Measurements from ENCODE around the gene SCAPER. TPM values are rescaled to one million over a fixed set of nuclear protein-coding genes. Genes with fewer than 3 reads are reported as not detected.

Gene SCAPER
- polyA plus RNA-seq, 4 donors, result 8.1 to 25.9 (median 14.0) TPM

GRCh38 chr15:76773234-76773633, 131.9 kb downstream of the SCAPER start:
- FAIRE-seq, result no peak
- 86 to 97% (median 94%) methylated on average over 1 of the region's 1 CpG for WGBS, 3 donors

GRCh38 chr15:76772776-76773175, 132.4 kb downstream of the SCAPER start:
- Histone ChIP-seq H3K9me3 (ENCODE audit: control insufficient read depth in 2 of 2, insufficient read depth in 1 of 2, low read depth in 1 of 2, low read length in 1 of 2) (peaks cover 0 to 11% of the 10 kb centered on the region in 2 donors), H3K4me3 (ENCODE audit: low read depth in 1 of 3, low read length in 3 of 3) (no peak overlapping the region), H3K27me3 (ENCODE audit: control insufficient read depth in 3 of 3, insufficient read depth in 3 of 3, low read length in 3 of 3) (no peaks in the 10 kb centered on the region), H3K4me1 (ENCODE audit: control insufficient read depth in 3 of 3, insufficient read depth in 2 of 3, low read depth in 1 of 3, low read length in 2 of 3) (no peaks in the 10 kb centered on the region), H3K27ac (ENCODE audit: low read depth in 1 of 3, low read length in 2 of 3) (no peak overlapping the region), H3K36me3 (ENCODE audit: control insufficient read depth in 3 of 3, insufficient read depth in 2 of 3, low read depth in 1 of 3, low read length in 3 of 3) (peaks cover 0 to 3% (median 2%) of the 10 kb centered on the region in 3 donors)
- FAIRE-seq (no peak), DNase-seq (no peak)
- 71 to 80% (median 75%) methylated on average over 1 of the region's 1 CpG for WGBS, 3 donors

More at GRCh38 chr15:76773234-76773633, 131.9 kb downstream of the SCAPER start:
- H3K27me3 ChIP-seq (ENCODE audit: control insufficient read depth in 3 of 3, insufficient read depth in 3 of 3, low read length in 3 of 3), result no peaks in the 10 kb centered on the region
- DNase-seq, result no peak
- H3K9me3 ChIP-seq (ENCODE audit: control insufficient read depth in 2 of 2, insufficient read depth in 1 of 2, low read depth in 1 of 2, low read length in 1 of 2), result peaks cover 0 to 11% of the 10 kb centered on the region in 2 donors
- no peaks in the 10 kb centered on the region for H3K4me1 ChIP-seq (ENCODE audit: control insufficient read depth in 3 of 3, insufficient read depth in 2 of 3, low read depth in 1 of 3, low read length in 2 of 3)
- peaks cover 0 to 3% (median 2%) of the 10 kb centered on the region in 3 donors for H3K36me3 ChIP-seq (ENCODE audit: control insufficient read depth in 3 of 3, insufficient read depth in 2 of 3, low read depth in 1 of 3, low read length in 3 of 3)
- no peak overlapping the region for H3K4me3 ChIP-seq (ENCODE audit: low read depth in 1 of 3, low read length in 3 of 3)
- no peak overlapping the region for H3K27ac ChIP-seq (ENCODE audit: low read depth in 1 of 3, low read length in 2 of 3)

GRCh38 chr15:76764004-76764403, 141.1 kb downstream of the SCAPER start:
- H3K9me3 ChIP-seq (ENCODE audit: control insufficient read depth in 2 of 2, insufficient read depth in 1 of 2, low read depth in 1 of 2, low read length in 1 of 2), result peaks cover 0 to 23% of the 10 kb centered on the region in 2 donors
- DNase-seq, result no peak
- H3K27me3 ChIP-seq (ENCODE audit: control insufficient read depth in 3 of 3, insufficient read depth in 3 of 3, low read length in 3 of 3), result no peaks in the 10 kb centered on the region
- FAIRE-seq, result no peak
- H3K4me1 ChIP-seq (ENCODE audit: control insufficient read depth in 3 of 3, insufficient read depth in 2 of 3, low read depth in 1 of 3, low read length in 2 of 3), result no peaks in the 10 kb centered on the region
- WGBS, 3 donors, result 84 to 97% (median 91%) methylated on average over 3 of the region's 3 CpGs
- H3K36me3 ChIP-seq (ENCODE audit: control insufficient read depth in 3 of 3, insufficient read depth in 2 of 3, low read depth in 1 of 3, low read length in 3 of 3), result peaks cover 8 to 18% (median 12%) of the 10 kb centered on the region in 3 donors
- no peak overlapping the region for H3K4me3 ChIP-seq (ENCODE audit: low read depth in 1 of 3, low read length in 3 of 3)
- no peak overlapping the region for H3K27ac ChIP-seq (ENCODE audit: low read depth in 1 of 3, low read length in 2 of 3)

GRCh38 chr15:76763554-76763953, 141.6 kb downstream of the SCAPER start:
- H3K27ac ChIP-seq (ENCODE audit: low read depth in 1 of 3, low read length in 2 of 3), result no peak overlapping the region
- H3K4me3 ChIP-seq (ENCODE audit: low read depth in 1 of 3, low read length in 3 of 3), result no peak overlapping the region
- no peaks in the 10 kb centered on the region for H3K4me1 ChIP-seq (ENCODE audit: control insufficient read depth in 3 of 3, insufficient read depth in 2 of 3, low read depth in 1 of 3, low read length in 2 of 3)
- peaks cover 8 to 18% (median 12%) of the 10 kb centered on the region in 3 donors for H3K36me3 ChIP-seq (ENCODE audit: control insufficient read depth in 3 of 3, insufficient read depth in 2 of 3, low read depth in 1 of 3, low read length in 3 of 3)
- DNase-seq, result no peak
- H3K27me3 ChIP-seq (ENCODE audit: control insufficient read depth in 3 of 3, insufficient read depth in 3 of 3, low read length in 3 of 3), result no peaks in the 10 kb centered on the region
- peaks cover 0 to 23% of the 10 kb centered on the region in 2 donors for H3K9me3 ChIP-seq (ENCODE audit: control insufficient read depth in 2 of 2, insufficient read depth in 1 of 2, low read depth in 1 of 2, low read length in 1 of 2)
- WGBS, 3 donors, result 96 to 100% (median 100%) methylated on average over 2 of the region's 2 CpGs
- no peak for FAIRE-seq

- Histone ChIP-seq H3K4me3 (ENCODE audit: low read depth in 1 of 3, low read length in 3 of 3) (no peak overlapping the region), H3K9me3 (ENCODE audit: control insufficient read depth in 2 of 2, insufficient read depth in 1 of 2, low read depth in 1 of 2, low read length in 1 of 2) (no peaks in the 10 kb centered on the region), H3K4me1 (ENCODE audit: control insufficient read depth in 3 of 3, insufficient read depth in 2 of 3, low read depth in 1 of 3, low read length in 2 of 3) (no peaks in the 10 kb centered on the region), H3K27me3 (ENCODE audit: control insufficient read depth in 3 of 3, insufficient read depth in 3 of 3, low read length in 3 of 3) (no peaks in the 10 kb centered on the region), H3K36me3 (ENCODE audit: control insufficient read depth in 3 of 3, insufficient read depth in 2 of 3, low read depth in 1 of 3, low read length in 3 of 3) (peaks cover 0 to 5% (median 0%) of the 10 kb centered on the region in 3 donors), H3K27ac (ENCODE audit: low read depth in 1 of 3, low read length in 2 of 3) (no peak overlapping the region)
- no peak for DNase-seq
- no peak for FAIRE-seq
These were observed 148.8 kb downstream of the SCAPER start for GRCh38 chr15:76756381-76756780.

DNA sequence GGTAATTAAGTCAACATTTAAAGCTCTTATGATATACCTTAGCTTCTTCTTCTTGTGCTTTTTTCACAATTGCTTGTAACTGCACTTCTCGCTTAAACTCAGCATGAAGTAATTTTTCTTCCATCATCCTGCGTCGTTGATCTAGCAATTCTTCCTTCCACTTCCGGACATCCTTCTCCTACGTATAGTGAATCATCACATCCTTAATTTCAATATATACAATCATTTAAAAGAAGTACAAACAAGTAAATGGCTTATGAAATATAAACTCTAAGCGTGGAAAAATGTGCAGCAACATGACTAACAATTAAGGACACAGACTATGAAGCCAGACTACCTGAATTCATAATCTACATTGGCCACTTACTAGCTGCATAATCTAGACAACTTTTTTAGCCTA, 151.4 kb downstream of the SCAPER start:
- no peak overlapping the region for H3K4me3 ChIP-seq (ENCODE audit: low read depth in 1 of 3, low read length in 3 of 3)
- DNase-seq (no peak), FAIRE-seq (no peak)
- no peaks in the 10 kb centered on the region for H3K9me3 ChIP-seq (ENCODE audit: control insufficient read depth in 2 of 2, insufficient read depth in 1 of 2, low read depth in 1 of 2, low read length in 1 of 2)
- H3K4me1 ChIP-seq (ENCODE audit: control insufficient read depth in 3 of 3, insufficient read depth in 2 of 3, low read depth in 1 of 3, low read length in 2 of 3), result no peaks in the 10 kb centered on the region
- WGBS, 3 donors, result 90 to 95% (median 94%) methylated on average over 6 of the region's 6 CpGs
- H3K27ac ChIP-seq (ENCODE audit: low read depth in 1 of 3, low read length in 2 of 3), result no peak overlapping the region
- no peaks in the 10 kb centered on the region for H3K27me3 ChIP-seq (ENCODE audit: control insufficient read depth in 3 of 3, insufficient read depth in 3 of 3, low read length in 3 of 3)
- H3K36me3 ChIP-seq (ENCODE audit: control insufficient read depth in 3 of 3, insufficient read depth in 2 of 3, low read depth in 1 of 3, low read length in 3 of 3), result peaks cover 0 to 3% (median 0%) of the 10 kb centered on the region in 3 donors

DNA sequence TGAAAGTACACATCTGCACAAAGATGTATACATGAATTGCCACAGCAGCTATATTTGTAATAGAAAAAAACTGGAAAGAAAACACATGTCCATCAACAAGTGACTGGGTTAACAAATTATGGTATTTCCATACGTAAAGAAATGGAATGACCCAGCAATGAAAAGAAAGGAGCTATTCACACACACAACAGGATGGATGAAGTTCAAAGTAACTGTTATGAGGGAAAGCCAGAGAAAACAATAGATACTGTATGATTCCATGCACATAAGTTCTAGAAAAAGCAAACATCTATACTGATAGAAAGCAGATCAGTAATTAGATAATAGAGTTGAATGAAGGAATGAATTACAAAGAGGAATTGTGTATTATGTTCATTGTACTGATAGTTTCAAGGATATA, 152.0 kb downstream of the SCAPER start:
- Histone ChIP-seq H3K4me1 (ENCODE audit: control insufficient read depth in 3 of 3, insufficient read depth in 2 of 3, low read depth in 1 of 3, low read length in 2 of 3) (no peaks in the 10 kb centered on the region), H3K4me3 (ENCODE audit: low read depth in 1 of 3, low read length in 3 of 3) (no peak overlapping the region), H3K27ac (ENCODE audit: low read depth in 1 of 3, low read length in 2 of 3) (no peak overlapping the region), H3K36me3 (ENCODE audit: control insufficient read depth in 3 of 3, insufficient read depth in 2 of 3, low read depth in 1 of 3, low read length in 3 of 3) (peaks cover 0 to 3% (median 0%) of the 10 kb centered on the region in 3 donors), H3K9me3 (ENCODE audit: control insufficient read depth in 2 of 2, insufficient read depth in 1 of 2, low read depth in 1 of 2, low read length in 1 of 2) (no peaks in the 10 kb centered on the region), H3K27me3 (ENCODE audit: control insufficient read depth in 3 of 3, insufficient read depth in 3 of 3, low read length in 3 of 3) (no peaks in the 10 kb centered on the region)
- DNase-seq, result no peak
- no peak for FAIRE-seq
- WGBS, 3 donors, result 92 to 100% (median 100%) methylated on average over 1 of the region's 1 CpG

DNA sequence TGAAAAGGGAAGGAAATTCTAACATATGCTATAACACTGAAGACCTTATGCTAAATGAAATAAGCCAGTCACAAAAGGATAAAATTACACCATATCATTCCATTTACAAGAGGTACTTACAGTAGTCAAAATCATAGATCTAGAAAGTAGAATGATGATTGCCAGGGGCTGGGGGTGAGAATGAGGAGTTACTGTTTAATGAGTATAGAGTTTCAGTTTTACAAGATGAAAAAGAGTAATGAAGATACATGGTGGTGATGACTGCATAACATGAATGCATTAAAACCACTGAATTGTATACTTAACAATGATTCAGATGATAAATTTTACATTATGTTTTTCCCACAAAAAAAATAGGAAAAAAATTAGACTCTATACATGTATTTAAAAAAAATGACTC, 152.6 kb downstream of the SCAPER start:
- FAIRE-seq, result no peak
- H3K36me3 ChIP-seq (ENCODE audit: control insufficient read depth in 3 of 3, insufficient read depth in 2 of 3, low read depth in 1 of 3, low read length in 3 of 3), result peaks cover 0 to 7% (median 2%) of the 10 kb centered on the region in 3 donors
- H3K27ac ChIP-seq (ENCODE audit: low read depth in 1 of 3, low read length in 2 of 3), result no peak overlapping the region
- no peaks in the 10 kb centered on the region for H3K4me1 ChIP-seq (ENCODE audit: control insufficient read depth in 3 of 3, insufficient read depth in 2 of 3, low read depth in 1 of 3, low read length in 2 of 3)
- H3K4me3 ChIP-seq (ENCODE audit: low read depth in 1 of 3, low read length in 3 of 3), result no peak overlapping the region
- no peaks in the 10 kb centered on the region for H3K9me3 ChIP-seq (ENCODE audit: control insufficient read depth in 2 of 2, insufficient read depth in 1 of 2, low read depth in 1 of 2, low read length in 1 of 2)
- no peaks in the 10 kb centered on the region for H3K27me3 ChIP-seq (ENCODE audit: control insufficient read depth in 3 of 3, insufficient read depth in 3 of 3, low read length in 3 of 3)
- no peak for DNase-seq

GRCh38 chr15:76737573-76737972, 167.6 kb downstream of the SCAPER start:
- H3K4me3 ChIP-seq (ENCODE audit: low read depth in 1 of 3, low read length in 3 of 3), result no peak overlapping the region
- 92 to 95% (median 95%) methylated on average over 4 of the region's 4 CpGs for WGBS, 3 donors
- DNase-seq (no peak), FAIRE-seq (no peak)
- no peak overlapping the region for H3K27ac ChIP-seq (ENCODE audit: low read depth in 1 of 3, low read length in 2 of 3)
- peaks cover 0 to 13% of the 10 kb centered on the region in 2 donors for H3K9me3 ChIP-seq (ENCODE audit: control insufficient read depth in 2 of 2, insufficient read depth in 1 of 2, low read depth in 1 of 2, low read length in 1 of 2)
- H3K4me1 ChIP-seq (ENCODE audit: control insufficient read depth in 3 of 3, insufficient read depth in 2 of 3, low read depth in 1 of 3, low read length in 2 of 3), result peaks cover 0 to 2% (median 0%) of the 10 kb centered on the region in 3 donors
- no peaks in the 10 kb centered on the region for H3K27me3 ChIP-seq (ENCODE audit: control insufficient read depth in 3 of 3, insufficient read depth in 3 of 3, low read length in 3 of 3)
- H3K36me3 ChIP-seq (ENCODE audit: control insufficient read depth in 3 of 3, insufficient read depth in 2 of 3, low read depth in 1 of 3, low read length in 3 of 3), result peaks cover 0 to 27% (median 0%) of the 10 kb centered on the region in 3 donors

All from small intestine (tissue), 7 donors.